Mucosa of rectum (tissue), 2 donors: ENCODE measurements around the gene MNAT1.
"Not testable (repeated sequence)": the region's sequence is repeated elsewhere in the genome, so short reads cannot be mapped to it uniquely, and the experiment has no call there.

Experiments used
- H3K27ac ChIP-seq, 2 donors: one replicate each; pipeline ENCODE4 v1.7.0; 2013; ENCODE audit warnings: inconsistent platforms in 2 of 2, low read depth in 2 of 2, low read length in 2 of 2
- H3K27me3 ChIP-seq, 2 donors: one replicate each; pipeline ENCODE4 v1.7.0; 2013; ENCODE audit warnings: low read length in 2 of 2; ENCODE audit not compliant: control insufficient read depth in 2 of 2, insufficient read depth in 2 of 2
- H3K36me3 ChIP-seq, 2 donors: one replicate each; pipeline ENCODE4 v1.7.0; 2013; ENCODE audit warnings: low read length in 2 of 2; ENCODE audit not compliant: control insufficient read depth in 2 of 2, insufficient read depth in 2 of 2
- H3K4me1 ChIP-seq, 2 donors: one replicate each; pipeline ENCODE4 v1.7.0; 2013; ENCODE audit warnings: low read length in 2 of 2, mild to moderate bottlenecking in 1 of 2; ENCODE audit not compliant: control insufficient read depth in 2 of 2, insufficient read depth in 2 of 2
- H3K4me3 ChIP-seq, 2 donors: one replicate each; pipeline ENCODE4 v1.7.0; 2013; ENCODE audit warnings: low read length in 2 of 2
- H3K9ac ChIP-seq, 2 donors: one replicate each; pipeline ENCODE4 v1.7.0; 2013; ENCODE audit warnings: low read length in 2 of 2, low read depth in 1 of 2, mild to moderate bottlenecking in 1 of 2
- H3K9me3 ChIP-seq, 2 donors: one replicate each; pipeline ENCODE4 v1.7.0; 2013; ENCODE audit warnings: low read length in 2 of 2; ENCODE audit not compliant: control insufficient read depth in 2 of 2
- donor health status: healthy.
- donor health status: Normal muscosa, but diverticular disease.

The MNAT1 gene

DNA sequence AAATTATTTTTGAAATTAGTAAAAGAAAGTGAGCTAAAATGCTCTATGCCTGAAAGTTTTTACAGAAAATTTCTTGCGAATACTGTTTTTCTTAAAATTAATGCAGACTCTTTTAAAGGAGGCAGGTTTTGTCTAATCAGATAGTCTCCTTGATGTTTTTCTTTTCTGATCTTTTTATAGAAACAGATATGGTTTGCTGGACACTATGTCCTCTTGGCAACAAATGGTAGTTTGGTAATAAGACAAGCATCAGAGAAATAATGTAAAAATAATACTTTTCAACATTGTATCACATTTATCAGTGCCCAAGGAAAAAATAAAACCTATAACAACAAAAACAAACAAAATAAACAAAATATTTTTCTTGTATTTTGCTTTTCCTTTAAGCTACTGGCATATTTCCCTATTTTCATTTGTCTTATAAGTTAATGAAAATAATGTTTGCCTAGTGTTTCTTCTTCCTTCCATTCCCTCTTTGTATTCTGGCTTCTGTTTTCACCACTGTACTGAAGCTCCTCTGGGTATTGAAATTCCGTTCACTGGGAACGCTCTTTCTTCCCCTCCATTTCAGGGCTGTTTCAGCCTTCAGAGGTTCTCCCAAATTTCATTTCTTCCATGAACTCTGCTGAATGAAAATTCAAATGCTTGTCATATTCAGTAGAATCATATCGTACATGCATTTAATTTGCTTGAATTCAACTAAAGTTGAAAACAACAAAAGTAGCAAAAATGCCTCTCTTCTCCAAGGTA lies 131.0 kb downstream of the MNAT1 start:
- H3K9ac ChIP-seq = no peak overlapping the region
- no peaks in the 10 kb centered on the region for H3K36me3 ChIP-seq
- peaks cover 4 to 6% of the 10 kb centered on the region in 2 donors for H3K4me1 ChIP-seq
- no peak overlapping the region for H3K4me3 ChIP-seq
- no peaks in the 10 kb centered on the region for H3K9me3 ChIP-seq
- no peaks in the 10 kb centered on the region for H3K27me3 ChIP-seq
- no peak overlapping the region for H3K27ac ChIP-seq

DNA sequence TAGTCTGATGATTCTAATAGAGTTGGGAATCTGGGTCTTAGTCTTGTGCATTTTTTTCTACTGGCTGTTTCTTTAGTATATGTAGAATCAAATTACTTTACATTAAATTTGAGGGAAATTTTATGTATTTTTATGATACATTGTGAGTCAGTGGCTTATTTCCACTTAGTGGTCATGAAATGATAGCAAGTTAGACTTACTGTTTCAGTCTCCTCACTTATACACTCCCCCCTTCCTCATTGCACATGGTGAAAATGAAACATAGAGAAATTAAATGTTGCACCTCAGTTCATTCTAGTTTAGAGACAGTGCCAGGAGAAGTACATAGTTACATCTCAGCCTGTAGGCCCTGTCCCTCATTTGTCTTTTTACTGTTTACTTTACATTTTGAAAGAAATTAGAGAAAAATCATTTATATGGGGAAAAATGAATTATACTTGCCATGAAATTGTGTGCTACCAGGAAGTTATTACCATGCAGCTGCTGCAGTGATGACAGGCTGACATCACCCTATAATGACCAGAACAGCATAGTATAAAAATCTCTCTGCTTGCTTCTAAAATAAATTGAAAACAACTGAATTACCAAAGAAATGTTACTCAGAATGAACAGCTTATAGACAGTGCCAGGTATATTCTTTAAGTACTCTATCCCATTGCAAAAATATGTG lies 133.1 kb downstream of the MNAT1 start:
- Histone ChIP-seq H3K9ac (no peak overlapping the region), H3K9me3 (no peaks in the 10 kb centered on the region), H3K4me1 (no peaks in the 10 kb centered on the region), H3K36me3 (no peaks in the 10 kb centered on the region), H3K4me3 (no peak overlapping the region), H3K27ac (no peak overlapping the region), H3K27me3 (no peaks in the 10 kb centered on the region)

DNA sequence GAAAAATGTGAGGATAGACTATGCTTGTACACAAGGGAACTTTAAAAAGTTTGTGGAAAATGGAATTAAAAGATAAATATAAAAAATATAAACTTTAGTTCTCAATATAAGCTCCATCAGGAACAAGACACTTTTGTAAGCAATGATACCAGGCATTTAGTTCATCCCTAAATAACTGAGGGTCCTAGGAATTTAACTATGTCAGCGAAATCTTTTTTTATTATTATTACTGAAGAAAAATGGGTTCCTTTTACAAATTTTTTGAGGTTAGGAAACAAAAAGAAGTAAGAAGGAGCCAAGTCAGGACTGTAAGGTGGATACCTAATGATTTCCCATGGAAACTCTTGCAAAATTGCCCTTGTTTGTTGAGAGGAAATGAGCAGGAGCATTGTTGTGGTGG lies 143.6 kb downstream of the MNAT1 start:
- Histone ChIP-seq H3K4me1 (no peaks in the 10 kb centered on the region), H3K9me3 (no peaks in the 10 kb centered on the region), H3K36me3 (no peaks in the 10 kb centered on the region), H3K4me3 (no peak overlapping the region), H3K27ac (no peak overlapping the region), H3K27me3 (no peaks in the 10 kb centered on the region), H3K9ac (no peak overlapping the region)

DNA sequence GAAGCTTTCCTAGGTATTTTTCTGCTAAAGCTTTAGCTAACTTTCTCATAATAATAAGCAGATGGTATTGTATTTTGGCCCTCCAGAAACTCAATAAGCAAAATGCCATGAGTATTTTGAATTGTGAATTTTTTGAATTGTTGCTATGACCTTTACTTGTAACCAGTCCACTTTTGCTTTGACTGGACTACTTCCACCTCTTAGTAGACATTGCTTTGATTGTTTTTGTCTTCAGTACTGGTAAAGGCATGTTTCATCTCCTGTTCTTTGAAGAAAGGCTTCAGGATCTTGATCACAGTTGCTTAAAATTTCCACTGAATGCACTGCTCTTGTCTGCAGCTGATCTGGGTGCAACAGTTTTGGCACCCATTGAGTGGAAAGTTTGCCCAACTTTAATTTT lies 144.0 kb downstream of the MNAT1 start:
- Histone ChIP-seq H3K36me3 (no peaks in the 10 kb centered on the region), H3K27ac (no peak overlapping the region), H3K27me3 (no peaks in the 10 kb centered on the region), H3K4me1 (no peaks in the 10 kb centered on the region), H3K4me3 (no peak overlapping the region), H3K9me3 (no peaks in the 10 kb centered on the region), H3K9ac (no peak overlapping the region)

DNA sequence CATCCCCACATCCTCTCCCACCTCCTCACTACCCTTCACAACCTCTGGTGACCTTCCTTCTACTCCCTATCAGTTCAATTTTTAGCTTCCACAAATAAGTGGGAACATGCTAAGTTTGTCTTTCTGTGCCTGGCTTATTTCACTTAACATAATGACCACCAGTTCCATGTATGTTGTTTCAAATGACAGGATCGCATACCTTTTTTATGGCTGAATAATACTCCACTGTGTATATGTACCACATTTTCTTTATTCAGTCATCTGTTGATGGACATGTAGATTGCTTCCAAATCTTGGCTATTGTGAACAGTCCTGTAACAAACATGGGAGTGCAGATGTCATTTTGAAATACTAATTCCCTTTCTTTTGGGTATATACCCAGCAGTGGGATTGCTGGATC lies 147.7 kb downstream of the MNAT1 start:
- Histone ChIP-seq H3K9ac (no peak overlapping the region), H3K27ac (no peak overlapping the region), H3K36me3 (no peaks in the 10 kb centered on the region), H3K27me3 (no peaks in the 10 kb centered on the region), H3K4me3 (no peak overlapping the region), H3K9me3 (no peaks in the 10 kb centered on the region), H3K4me1 (no peaks in the 10 kb centered on the region)

DNA sequence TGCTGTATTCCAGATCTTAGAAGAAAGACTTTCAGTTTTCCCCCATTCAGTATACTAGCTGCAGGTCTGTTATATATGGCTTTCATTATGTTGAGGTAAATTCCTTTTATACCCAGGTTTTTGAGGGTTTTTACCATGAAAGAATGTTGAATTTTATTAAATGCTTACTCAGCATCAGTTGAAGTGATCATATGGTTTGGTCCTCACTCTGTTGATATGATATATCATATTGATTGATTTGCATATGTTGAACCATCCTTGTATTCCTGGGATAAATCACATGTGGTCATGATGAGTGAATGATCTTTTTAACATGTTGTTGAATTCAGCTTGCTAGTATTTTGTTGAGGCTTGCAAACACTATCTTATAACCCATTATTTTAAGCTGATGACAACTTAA lies 149.6 kb downstream of the MNAT1 start:
- Histone ChIP-seq H3K4me1 (no peaks in the 10 kb centered on the region), H3K27ac (no peak overlapping the region), H3K4me3 (no peak overlapping the region), H3K9me3 (no peaks in the 10 kb centered on the region), H3K27me3 (no peaks in the 10 kb centered on the region), H3K9ac (no peak overlapping the region), H3K36me3 (no peaks in the 10 kb centered on the region)

DNA sequence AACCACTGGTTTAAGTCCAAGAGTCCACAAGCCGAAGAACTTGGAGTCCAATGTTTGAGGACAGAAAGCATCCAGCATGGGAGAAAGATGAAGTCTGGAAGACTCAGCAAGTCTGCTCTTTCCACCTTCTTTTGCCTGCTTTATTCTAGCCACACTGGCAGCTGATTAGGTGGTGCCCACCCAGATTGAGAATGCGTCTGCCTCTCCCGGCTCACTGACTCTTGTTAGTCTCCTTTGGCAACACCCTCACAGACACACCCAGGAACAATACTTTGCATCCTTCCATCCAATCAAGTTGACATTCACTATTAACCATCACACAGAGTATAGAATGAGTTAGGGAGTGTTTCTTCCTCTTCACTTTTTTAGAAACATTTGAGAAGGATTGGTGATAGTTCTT lies 156.1 kb downstream of the MNAT1 start:
- not testable (repeated sequence) for H3K27ac ChIP-seq, H3K4me3 ChIP-seq, H3K27me3 ChIP-seq, H3K9ac ChIP-seq, H3K4me1 ChIP-seq, H3K9me3 ChIP-seq, H3K36me3 ChIP-seq

DNA sequence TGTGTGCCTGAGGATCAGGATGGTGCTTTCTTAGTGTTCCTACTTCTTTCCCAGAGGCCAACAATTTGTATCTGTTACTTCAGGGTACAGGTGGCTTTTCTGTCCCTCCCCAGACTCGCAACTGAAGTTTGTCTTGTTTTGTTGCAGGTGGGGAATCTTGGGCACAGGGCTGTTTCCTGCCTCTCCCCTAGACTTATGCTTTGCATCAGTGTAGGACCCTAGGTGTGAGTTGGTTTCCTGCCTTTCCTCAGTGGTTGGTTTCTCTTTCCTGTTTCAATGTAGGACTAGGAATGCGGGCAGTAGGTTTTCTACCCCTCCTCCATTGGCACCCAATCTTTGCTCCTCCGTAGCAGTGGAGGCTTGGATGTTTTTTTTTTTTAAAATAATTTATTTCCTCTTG lies 159.3 kb downstream of the MNAT1 start:
- H3K27ac ChIP-seq = no peak overlapping the region

DNA sequence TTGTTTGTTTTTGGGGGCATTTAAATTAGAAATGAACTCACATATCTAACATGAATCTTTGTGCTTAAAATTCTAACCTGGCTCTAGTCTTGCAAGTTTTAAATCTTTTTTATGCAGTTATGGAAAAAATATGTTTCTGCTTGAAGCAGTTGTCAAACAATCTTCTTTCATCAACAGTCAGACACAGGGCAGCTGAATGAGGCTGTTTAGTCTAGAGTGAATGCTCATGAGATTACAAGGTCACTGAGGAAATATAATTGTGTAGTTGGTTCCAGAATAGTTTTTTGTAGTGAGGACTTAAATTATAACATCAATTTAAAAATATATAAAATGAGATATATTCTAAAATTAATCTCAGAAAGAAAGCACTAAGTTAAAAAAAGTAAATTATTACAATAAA lies 169.8 kb downstream of the MNAT1 start:
- Histone ChIP-seq H3K27ac (no peak overlapping the region), H3K27me3 (no peaks in the 10 kb centered on the region), H3K4me3 (no peak overlapping the region), H3K9ac (no peak overlapping the region), H3K9me3 (no peaks in the 10 kb centered on the region), H3K4me1 (no peaks in the 10 kb centered on the region), H3K36me3 (no peaks in the 10 kb centered on the region)

More for the DNA sequence above, 159.3 kb downstream of the MNAT1 start:
- no peaks in the 10 kb centered on the region for H3K4me1 ChIP-seq
- H3K36me3 ChIP-seq = no peaks in the 10 kb centered on the region
- no peak overlapping the region for H3K4me3 ChIP-seq
- H3K9ac ChIP-seq = no peak overlapping the region
- H3K27me3 ChIP-seq = no peaks in the 10 kb centered on the region
- no peaks in the 10 kb centered on the region for H3K9me3 ChIP-seq

DNA sequence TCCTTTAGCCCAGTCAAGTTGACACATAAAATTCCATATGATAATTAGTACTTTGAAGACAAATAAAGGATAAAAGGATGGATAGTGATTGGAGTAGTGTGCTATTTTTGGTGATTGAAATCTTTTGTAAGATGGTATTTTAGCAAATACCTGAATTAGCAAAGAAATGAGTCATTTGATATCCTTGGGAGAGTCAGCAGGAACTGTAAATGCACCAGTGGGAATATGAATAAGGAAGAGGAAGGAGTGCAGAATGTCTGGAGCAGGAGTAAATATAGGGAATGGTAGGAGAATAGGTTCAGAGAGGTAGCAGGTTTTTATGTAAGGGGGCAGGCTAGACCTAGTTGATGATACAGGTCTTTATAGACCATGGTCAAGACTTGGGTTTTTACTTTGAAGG lies 171.4 kb downstream of the MNAT1 start:
- H3K4me1 ChIP-seq = no peaks in the 10 kb centered on the region
- H3K27me3 ChIP-seq = no peaks in the 10 kb centered on the region

More for the DNA sequence above, 171.4 kb downstream of the MNAT1 start:
- Histone ChIP-seq H3K36me3 (no peaks in the 10 kb centered on the region), H3K9me3 (no peaks in the 10 kb centered on the region), H3K27ac (no peak overlapping the region), H3K9ac (no peak overlapping the region), H3K4me3 (no peak overlapping the region)
